Activated CD4-positive, alpha-beta T cell treated with anti-CD3 and anti-CD28 coated beads, Interleukin-2, amount 10 ng/mL, durations not matched to agents 7 days and 5 days (primary cell): ENCODE measurements around the gene SAP130. TPM values are rescaled to one million over a fixed set of nuclear protein-coding genes. Genes with fewer than 3 reads are reported as not detected.

Source experiments
- CTCF ChIA-PET: fragments of 350-600 bp; sonication (Branson Sonifier 250); formaldehyde crosslinking; loops from one replicate; lab custom pipeline; 2021; ENCODE audit warnings: antibody characterized with exemption; lab: Charles Lee
- POLR2A ChIA-PET: fragments of 350-600 bp; sonication (Branson Sonifier 250); formaldehyde crosslinking; loops from one replicate; lab custom pipeline; 2021; ENCODE audit warnings: antibody characterized with exemption; lab: Charles Lee
- DNase-seq: peaks from one replicate; pipeline ENCODE4 v3.0.0-alpha.2; 2020
- H3K27ac Mint-ChIP-seq: one replicate; pipeline ENCODE4 v1.8.0; 2021; ENCODE audit warnings: mild to moderate bottlenecking, moderate library complexity, mixed read lengths
- H3K27me3 Mint-ChIP-seq: one replicate; pipeline ENCODE4 v1.8.0; 2021; ENCODE audit warnings: mixed read lengths
- H3K36me3 Mint-ChIP-seq: one replicate; pipeline ENCODE4 v1.8.0; 2021; ENCODE audit warnings: low read depth, mixed read lengths
- H3K4me1 Mint-ChIP-seq: one replicate; pipeline ENCODE4 v1.8.0; 2021; ENCODE audit warnings: mixed read lengths
- H3K4me3 Mint-ChIP-seq: one replicate; pipeline ENCODE4 v1.8.0; 2021; ENCODE audit warnings: mild to moderate bottlenecking, moderate library complexity, mixed read lengths
- H3K9me3 Mint-ChIP-seq: one replicate; pipeline ENCODE4 v1.8.0; 2021; ENCODE audit warnings: mixed read lengths
- total RNA-seq, 2 experiments: library from RNA; stranded (reverse); gene quantifications; one replicate each; pipeline ENCODE4 v1.2.3, GENCODE V29; 2021

The SAP130 gene
- 10 to 100 TPM; 36.8 to 39.1 TPM for total RNA-seq

DNA sequence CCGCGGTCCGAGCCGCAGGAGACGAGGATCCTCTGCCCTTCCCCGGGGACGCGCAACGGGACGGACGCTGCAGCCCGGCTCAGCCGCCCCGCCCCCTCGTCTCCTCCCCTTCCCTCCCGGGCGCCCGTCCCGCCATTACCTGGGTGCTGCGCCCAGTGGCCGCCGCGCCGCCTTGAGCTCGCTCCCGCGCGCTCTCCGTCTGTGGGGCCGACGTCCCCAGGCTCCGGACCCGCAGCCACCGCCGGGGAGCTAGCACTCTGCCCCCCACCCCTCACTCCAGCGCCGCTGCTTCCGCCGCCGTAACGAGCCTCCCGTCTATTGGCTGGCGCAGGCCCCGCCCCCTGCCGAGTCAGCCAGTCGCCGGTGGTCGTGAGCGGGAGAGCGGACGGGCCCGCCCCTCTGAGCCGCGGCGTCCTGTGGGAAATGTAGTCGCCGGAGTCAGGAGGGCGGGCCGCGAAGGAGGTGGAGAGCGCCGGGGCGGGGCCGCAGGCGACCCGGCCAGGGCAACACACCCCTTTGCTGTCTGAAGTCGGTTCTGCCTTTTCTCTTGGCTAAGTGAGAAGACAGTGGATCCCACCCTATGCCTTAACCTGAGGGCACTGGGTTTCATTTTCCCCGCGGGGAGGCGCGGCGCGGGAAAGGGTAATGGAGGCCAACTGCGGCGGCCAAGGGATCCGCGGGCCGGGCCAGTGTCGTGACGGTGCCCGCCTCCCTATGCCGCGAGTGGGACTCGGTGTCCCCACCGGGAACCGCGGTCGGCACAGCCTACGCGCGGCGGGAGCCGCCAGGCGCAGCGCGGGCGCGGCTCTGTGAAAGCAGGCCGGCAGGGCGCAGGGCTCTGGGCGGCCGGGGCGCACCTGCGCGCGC, at the start of gene SAP130:
Gene SAP130, minus strand, starts transcription at position 259 of the 867 bp plus-strand sequence. CDS start 1,767 bp downstream, outside the sequence.
- H3K9me3 Mint-ChIP-seq: peaks cover 11% of the 10 kb centered on the region
- peak within 1 kb of the TSS; percentile 97 for H3K4me3 Mint-ChIP-seq

DNA sequence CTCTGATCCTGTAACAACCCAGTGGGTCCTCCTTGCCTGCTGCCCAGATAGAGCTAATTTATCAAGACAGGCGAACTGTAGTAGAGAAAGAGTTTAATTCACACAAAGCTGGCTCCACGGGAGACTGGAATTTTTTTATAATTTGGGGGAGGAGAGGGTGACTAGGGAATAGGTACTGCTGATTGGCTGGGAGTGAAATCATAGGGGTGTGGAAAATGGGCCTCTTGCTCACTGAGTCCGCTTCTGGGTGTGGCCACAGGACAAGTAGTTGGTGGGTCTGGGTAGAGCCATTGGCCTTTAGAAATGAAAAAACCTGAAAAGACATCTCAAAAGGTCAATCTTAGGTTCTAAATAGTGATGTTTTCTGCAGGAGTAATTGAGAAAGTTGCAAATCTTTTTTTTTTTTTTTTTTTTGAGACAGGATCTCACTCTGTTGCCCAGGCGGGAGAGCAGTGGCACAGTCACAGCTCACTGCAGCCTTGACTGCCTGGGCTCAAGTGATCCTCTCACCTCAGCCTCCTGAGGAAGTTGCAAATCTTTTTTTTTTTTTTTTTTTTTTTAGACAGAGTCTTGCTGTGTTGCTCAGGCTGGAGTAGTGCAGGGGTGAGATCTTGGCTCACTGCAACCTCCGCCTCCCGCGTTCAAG, 48.7 kb upstream of the SAP130 start:
- CTCF ChIA-PET: interaction anchor here (0.6 kb wide), 1 partner anchor 190 kb away, joined by 4 read pairs; no protein-coding TSS in a partner anchor
- Mint-ChIP-seq H3K4me3 (no peak overlapping the region), H3K36me3 (no peaks in the 10 kb centered on the region), H3K9me3 (no peaks in the 10 kb centered on the region), H3K27ac (no peak overlapping the region), H3K4me1 (peaks cover 2% of the 10 kb centered on the region), H3K27me3 (peaks cover 5% of the 10 kb centered on the region)
- no peak for DNase-seq
- POLR2A ChIA-PET: no interaction called here

More for the DNA sequence above, at the start of gene SAP130:
- CTCF ChIA-PET: interaction anchor here (0.6 to 1.0 kb wide), 3 partner anchors 10 to 1061 kb away, joined by 3 read pairs; no protein-coding TSS in a partner anchor
- Mint-ChIP-seq H3K36me3 (no peaks in the 10 kb centered on the region), H3K4me1 (peaks cover 26% of the 10 kb centered on the region), H3K27me3 (no peaks in the 10 kb centered on the region), H3K27ac (peak within 1 kb of the TSS; percentile 93)
- POLR2A ChIA-PET: interaction anchor here (0.6 kb wide), 1 partner anchor 77 kb away, joined by 4 read pairs; no protein-coding TSS in a partner anchor
- peak; percentile 98 for DNase-seq

DNA sequence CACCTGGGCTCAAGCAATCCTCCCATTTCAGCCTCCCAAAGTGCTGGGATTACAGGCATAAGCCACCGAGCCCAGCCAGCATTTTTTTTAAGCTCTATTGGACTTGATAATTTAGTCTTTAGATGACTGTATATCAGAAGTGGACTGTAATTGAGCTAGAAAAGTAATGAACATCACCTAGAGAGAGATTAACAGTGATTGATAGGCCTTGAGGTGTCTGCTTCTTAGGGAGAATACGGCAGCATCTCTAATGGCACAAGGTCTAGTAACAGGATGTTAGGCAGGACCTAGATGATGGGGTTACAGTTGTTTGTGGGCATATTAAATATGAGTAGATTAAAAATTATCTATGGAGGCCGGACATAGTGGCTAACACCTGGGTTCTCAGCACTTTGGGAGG, 45.4 kb upstream of the SAP130 start:
- Mint-ChIP-seq H3K27me3 (peaks cover 3% of the 10 kb centered on the region), H3K9me3 (no peaks in the 10 kb centered on the region), H3K27ac (no peak overlapping the region), H3K4me3 (no peak overlapping the region), H3K36me3 (no peaks in the 10 kb centered on the region), H3K4me1 (peaks cover 2% of the 10 kb centered on the region)
- CTCF ChIA-PET: no interaction called here
- no peak for DNase-seq
- POLR2A ChIA-PET: interaction anchor here (0.6 to 0.7 kb wide), 3 partner anchors 17 to 464 kb away, joined by 3 to 7 read pairs (median 7); partner anchors contain the start of gene UGGT1

DNA sequence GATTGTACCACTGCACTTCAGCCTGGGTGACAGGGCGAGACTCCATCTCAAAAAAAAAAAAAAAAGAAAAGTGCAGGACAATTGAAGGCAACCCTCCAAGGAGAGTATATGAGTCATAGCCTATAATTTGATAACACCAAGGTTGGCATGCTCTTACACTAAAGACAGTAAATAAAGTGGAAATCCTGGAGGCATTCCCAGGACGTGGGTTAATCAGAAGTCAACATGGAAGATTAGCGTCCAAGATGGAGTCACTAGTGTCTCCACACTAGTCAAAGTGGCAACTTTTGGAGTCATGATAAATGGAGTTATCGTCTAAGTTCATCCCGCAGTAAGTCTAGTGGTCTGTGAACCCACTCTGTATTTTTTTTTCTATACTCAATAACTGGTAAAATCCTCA, 41.9 kb upstream of the SAP130 start:
- H3K4me3 Mint-ChIP-seq: no peak overlapping the region

DNA sequence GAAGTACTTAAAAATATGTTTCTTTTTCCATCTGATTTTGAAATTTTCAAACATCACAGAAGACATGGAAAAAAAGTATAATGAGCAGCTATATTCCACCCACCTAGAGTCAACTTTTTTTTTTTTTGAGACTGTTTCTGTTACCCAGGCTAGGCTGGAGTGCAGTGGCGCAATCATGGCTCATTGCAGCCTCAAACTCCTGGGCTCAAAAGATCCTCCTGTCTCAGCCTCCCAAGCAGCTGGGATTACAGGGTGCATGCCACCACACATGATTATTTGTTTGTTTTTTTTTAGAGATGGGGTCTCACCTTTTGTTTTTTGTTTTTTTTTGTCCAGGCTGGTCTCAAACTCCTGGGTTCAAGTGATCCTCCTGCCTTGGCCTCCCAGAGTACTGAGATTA, 36.5 kb upstream of the SAP130 start:
- H3K36me3 Mint-ChIP-seq: no peaks in the 10 kb centered on the region
- no peak for DNase-seq
- ChIA-PET CTCF (interaction anchor here (0.6 kb wide), 1 partner anchor 163 kb away, joined by 6 read pairs; no protein-coding TSS in a partner anchor), POLR2A (no interaction called here)
- H3K27ac Mint-ChIP-seq: no peak overlapping the region
- peaks cover 1% of the 10 kb centered on the region for H3K4me1 Mint-ChIP-seq
- no peak overlapping the region for H3K4me3 Mint-ChIP-seq
- peaks cover 1% of the 10 kb centered on the region for H3K27me3 Mint-ChIP-seq
- H3K9me3 Mint-ChIP-seq: no peaks in the 10 kb centered on the region

More for the DNA sequence above, 41.9 kb upstream of the SAP130 start:
- H3K4me1 Mint-ChIP-seq: no peaks in the 10 kb centered on the region
- ChIA-PET POLR2A (no interaction called here), CTCF (no interaction called here)
- H3K36me3 Mint-ChIP-seq: no peaks in the 10 kb centered on the region
- no peaks in the 10 kb centered on the region for H3K9me3 Mint-ChIP-seq
- H3K27me3 Mint-ChIP-seq: peaks cover 3% of the 10 kb centered on the region
- DNase-seq: no peak
- no peak overlapping the region for H3K27ac Mint-ChIP-seq

DNA sequence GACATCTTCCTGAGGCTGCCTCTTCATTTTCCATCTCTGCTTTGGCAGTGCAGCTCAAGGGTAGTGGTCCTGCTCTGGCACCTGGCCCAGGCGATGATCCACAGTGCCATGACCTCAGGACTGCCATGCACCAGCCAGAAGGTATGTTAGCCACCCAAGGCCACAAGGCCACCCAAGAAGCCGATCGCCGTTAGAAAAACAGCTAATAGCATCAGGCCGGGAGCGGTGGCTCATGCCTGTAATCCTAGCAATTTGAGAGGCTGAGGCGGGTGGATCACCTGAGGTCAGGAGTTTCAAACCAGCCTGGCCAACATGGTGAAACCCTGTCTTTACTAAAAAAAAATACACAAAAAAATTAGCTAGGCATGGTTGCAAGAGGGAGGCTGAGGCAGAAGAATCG, 34.7 kb upstream of the SAP130 start:
- H3K36me3 Mint-ChIP-seq: no peaks in the 10 kb centered on the region
- no peak for DNase-seq
- no peaks in the 10 kb centered on the region for H3K9me3 Mint-ChIP-seq
- ChIA-PET POLR2A (no interaction called here), CTCF (interaction anchor here (2.0 kb wide), 1 partner anchor 9 kb away, joined by 6 read pairs; no protein-coding TSS in a partner anchor)
- H3K27ac Mint-ChIP-seq: no peak overlapping the region
- peaks cover 1% of the 10 kb centered on the region for H3K27me3 Mint-ChIP-seq
- H3K4me1 Mint-ChIP-seq: peaks cover 1% of the 10 kb centered on the region
- H3K4me3 Mint-ChIP-seq: no peak overlapping the region

DNA sequence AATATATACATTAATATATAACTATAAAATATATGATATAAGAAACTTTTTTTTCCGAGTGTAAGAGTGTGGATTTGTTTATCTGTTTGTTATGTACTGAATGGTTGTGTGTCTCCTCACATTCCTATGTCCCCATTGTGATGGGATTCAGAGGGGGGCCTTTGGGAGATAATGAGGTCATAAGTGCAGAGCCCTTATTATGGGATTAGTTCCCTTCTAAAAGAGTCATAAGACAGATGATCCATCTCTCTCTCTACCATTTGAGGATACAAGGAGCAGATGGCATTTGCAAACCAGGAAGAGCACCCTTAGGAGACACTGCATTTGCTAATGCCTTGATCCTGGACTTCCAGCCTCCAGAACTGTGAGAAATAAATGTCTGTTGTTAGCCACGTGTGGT, 30.3 kb upstream of the SAP130 start:
- Mint-ChIP-seq H3K4me3 (no peak overlapping the region), H3K9me3 (no peaks in the 10 kb centered on the region), H3K36me3 (no peaks in the 10 kb centered on the region), H3K4me1 (no peaks in the 10 kb centered on the region), H3K27me3 (peaks cover 1% of the 10 kb centered on the region), H3K27ac (no peak overlapping the region)
- ChIA-PET CTCF (interaction anchor here (0.6 kb wide), 1 partner anchor 14 kb away, joined by 4 read pairs; no protein-coding TSS in a partner anchor), POLR2A (no interaction called here)
- no peak for DNase-seq

DNA sequence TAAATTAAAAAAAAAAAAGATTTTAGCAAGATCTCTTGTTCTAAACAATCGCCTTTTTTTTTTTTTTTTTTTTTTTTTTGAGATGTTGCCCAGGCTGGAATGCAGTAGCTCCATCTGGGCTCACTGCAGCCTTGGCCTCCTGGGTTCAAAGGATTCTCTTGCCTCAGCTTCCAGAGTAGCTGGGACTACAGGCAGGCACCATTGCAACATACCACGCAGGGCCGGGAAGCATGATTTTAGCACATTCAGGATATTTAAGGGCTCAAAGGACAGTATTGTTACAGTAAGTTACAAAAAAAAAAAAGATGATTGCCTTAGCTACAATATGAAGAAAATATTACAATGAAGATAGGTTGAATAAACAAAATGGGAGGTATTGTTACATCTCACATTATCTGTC, 29.5 kb upstream of the SAP130 start:
- Mint-ChIP-seq H3K36me3 (no peaks in the 10 kb centered on the region), H3K9me3 (no peaks in the 10 kb centered on the region), H3K4me1 (no peaks in the 10 kb centered on the region), H3K27ac (no peak overlapping the region), H3K27me3 (peaks cover 5% of the 10 kb centered on the region), H3K4me3 (no peak overlapping the region)
- ChIA-PET CTCF (interaction anchor here (0.6 kb wide), 1 partner anchor 82 kb away, joined by 3 read pairs; no protein-coding TSS in a partner anchor), POLR2A (no interaction called here)
- DNase-seq: no peak

DNA sequence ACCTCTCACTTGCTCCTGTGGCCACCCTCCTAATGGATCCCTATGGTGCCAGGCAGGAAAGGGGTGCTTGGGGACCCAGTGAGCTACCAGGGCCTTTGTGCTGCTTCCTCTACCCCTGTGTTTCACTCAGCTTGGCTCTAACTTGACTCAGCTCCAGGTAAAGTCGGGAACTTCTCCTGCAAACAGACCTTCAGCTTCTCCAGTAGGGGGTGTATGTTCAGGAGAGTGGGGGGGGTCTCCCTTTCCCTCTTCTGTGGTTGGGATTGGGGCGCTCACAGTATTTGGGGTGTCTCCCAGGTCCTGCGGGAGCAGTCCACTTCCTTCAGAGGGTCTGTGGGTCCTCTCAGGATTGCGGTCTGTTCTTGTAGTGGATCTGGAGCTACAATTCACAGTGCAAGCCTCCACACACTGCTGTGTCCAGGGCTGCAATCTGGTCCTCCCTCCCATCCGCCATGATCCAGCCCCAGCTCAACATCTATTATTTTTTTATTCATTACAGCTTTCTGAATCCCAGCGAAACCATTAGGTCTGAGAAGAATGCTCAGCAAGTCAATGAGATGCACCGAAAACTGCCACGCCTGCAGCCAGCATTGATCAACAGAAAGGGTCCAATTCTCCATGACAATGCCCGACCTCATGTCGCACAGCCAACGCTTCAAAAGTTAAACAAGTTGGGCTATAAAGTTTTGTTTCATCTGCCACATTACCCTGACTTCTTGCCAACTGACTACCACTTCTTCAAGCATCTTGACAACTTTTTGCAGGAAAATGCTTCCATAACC, 26.4 kb upstream of the SAP130 start:
- Mint-ChIP-seq H3K27me3 (peaks cover 30% of the 10 kb centered on the region), H3K4me3 (no peak overlapping the region), H3K36me3 (no peaks in the 10 kb centered on the region), H3K27ac (no peak overlapping the region), H3K9me3 (peaks cover 8% of the 10 kb centered on the region), H3K4me1 (no peaks in the 10 kb centered on the region)
- CTCF ChIA-PET: interaction anchor here (2.0 kb wide), 1 partner anchor 9 kb away, joined by 6 read pairs; no protein-coding TSS in a partner anchor
- POLR2A ChIA-PET: no interaction called here
- no peak for DNase-seq

DNA sequence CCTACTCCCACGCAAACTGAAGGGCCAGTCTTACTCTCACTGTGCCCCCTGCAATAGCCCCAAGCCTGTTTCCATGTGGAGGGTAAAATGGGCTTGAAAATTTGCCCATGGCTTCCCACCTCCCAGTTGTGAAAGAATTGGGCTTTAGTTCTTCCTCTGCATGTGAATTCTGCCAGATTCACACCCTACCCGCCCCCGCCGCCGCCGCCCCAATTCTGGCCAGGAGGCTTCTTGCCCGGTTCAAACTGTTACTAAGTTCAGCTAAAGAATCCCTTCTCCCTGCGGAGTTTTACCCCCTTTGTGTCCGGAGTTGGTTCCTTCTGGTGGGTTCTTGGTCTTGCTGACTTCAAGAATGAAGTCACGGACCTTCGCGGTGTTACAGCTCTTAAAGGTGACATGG, 25.5 kb upstream of the SAP130 start:
- H3K4me3 Mint-ChIP-seq: no peak overlapping the region
- POLR2A ChIA-PET: no interaction called here
- DNase-seq: no peak
- no peaks in the 10 kb centered on the region for H3K4me1 Mint-ChIP-seq
- no peak overlapping the region for H3K27ac Mint-ChIP-seq
- CTCF ChIA-PET: interaction anchor here (2.0 kb wide), 1 partner anchor 10 kb away, joined by 6 read pairs; no protein-coding TSS in a partner anchor
- H3K9me3 Mint-ChIP-seq: peaks cover 8% of the 10 kb centered on the region
- peaks cover 36% of the 10 kb centered on the region for H3K27me3 Mint-ChIP-seq
- H3K36me3 Mint-ChIP-seq: no peaks in the 10 kb centered on the region

DNA sequence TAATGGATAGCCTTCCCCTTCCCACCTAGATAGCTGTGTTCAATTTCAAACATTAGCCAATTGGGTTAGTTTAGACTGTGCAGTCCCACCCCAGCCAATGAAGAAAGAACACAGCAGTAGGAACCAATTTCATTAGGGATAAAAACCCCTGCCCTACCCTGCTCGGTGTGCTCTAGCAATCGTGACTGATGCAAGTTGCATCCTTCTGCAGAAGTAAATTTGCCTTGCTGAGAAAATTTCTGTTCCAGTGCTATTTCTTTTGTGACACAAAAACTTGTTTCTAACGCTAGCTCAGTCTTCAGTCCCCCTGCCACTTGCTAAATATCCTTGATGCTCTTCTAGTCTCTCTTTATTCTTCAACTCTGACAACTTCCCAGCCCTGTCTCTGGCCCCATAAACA, 15.2 kb upstream of the SAP130 start:
- H3K27ac Mint-ChIP-seq: no peak overlapping the region
- H3K4me1 Mint-ChIP-seq: no peaks in the 10 kb centered on the region
- CTCF ChIA-PET: no interaction called here
- H3K36me3 Mint-ChIP-seq: no peaks in the 10 kb centered on the region
- peaks cover 21% of the 10 kb centered on the region for H3K9me3 Mint-ChIP-seq
- no peak for DNase-seq
- H3K27me3 Mint-ChIP-seq: peaks cover 14% of the 10 kb centered on the region
- H3K4me3 Mint-ChIP-seq: no peak overlapping the region
- POLR2A ChIA-PET: no interaction called here

DNA sequence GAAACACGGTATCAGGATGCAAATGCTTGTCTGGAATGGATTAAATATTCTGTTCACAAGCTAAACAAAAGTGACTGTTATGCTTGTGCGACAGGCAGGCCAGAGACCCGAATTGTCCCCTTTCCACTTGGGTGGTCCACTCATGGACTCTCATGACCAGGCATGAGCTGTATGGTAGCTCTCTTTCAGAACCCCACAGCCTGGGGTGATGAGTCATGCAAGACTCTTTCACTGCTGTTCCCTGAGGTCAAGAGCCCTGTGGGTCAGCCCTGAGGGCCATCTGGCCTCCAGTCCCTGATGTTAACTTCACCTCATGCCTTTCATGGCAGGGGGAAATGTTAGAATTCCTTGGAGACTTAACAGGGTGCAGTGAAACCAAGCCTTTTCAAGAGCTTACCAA, 13.7 kb upstream of the SAP130 start:
- no peak for DNase-seq
- CTCF ChIA-PET: no interaction called here

More for the DNA sequence above, 13.7 kb upstream of the SAP130 start:
- peaks cover 2% of the 10 kb centered on the region for H3K36me3 Mint-ChIP-seq
- peaks cover 9% of the 10 kb centered on the region for H3K27me3 Mint-ChIP-seq
- no peak overlapping the region for H3K4me3 Mint-ChIP-seq
- peaks cover 30% of the 10 kb centered on the region for H3K9me3 Mint-ChIP-seq
- H3K4me1 Mint-ChIP-seq: no peaks in the 10 kb centered on the region
- POLR2A ChIA-PET: no interaction called here
- H3K27ac Mint-ChIP-seq: no peak overlapping the region
